Naive thymus-derived CD8-positive, alpha-beta T cell (primary cell): ENCODE measurements around the gene MARK4. TPM values are rescaled to one million over a fixed set of nuclear protein-coding genes. Genes with fewer than 3 reads are reported as not detected.
"Not testable (repeated sequence)": the region's sequence is repeated elsewhere in the genome, so short reads cannot be mapped to it uniquely, and the experiment has no call there.

ENCODE experiments used
- ATAC-seq, 2 donors: fragments of 150-1000 bp; cut with Tn5 transposase in 1 of 2; sonication (Bioruptor Pico), chemical (Tn5 transposase) in 1 of 2; 1 replicate in 1 of 2; 2 replicates in 1 of 2; pipeline ENCODE4 v1.10.0; 2021; ENCODE audit warnings: mild to moderate bottlenecking in 2 of 2, moderate library complexity in 2 of 2
- POLR2A ChIA-PET: fragments of 350-600 bp; sonication (Branson Sonifier 250); formaldehyde crosslinking; loops from one replicate; lab custom pipeline; 2021; ENCODE audit warnings: antibody characterized with exemption; lab: Charles Lee
- DNase-seq, 10 donors: peaks; one replicate each; pipeline versions ENCODE4 v3.0.0 to v3.0.0-alpha.2; 2020 to 2022
- H3K27ac Mint-ChIP-seq, 10 donors: one replicate each; pipeline ENCODE4 v1.8.0; 2020 to 2022; ENCODE audit warnings: mild to moderate bottlenecking in 10 of 10, mixed read lengths in 10 of 10, moderate library complexity in 4 of 10, inconsistent platforms in 1 of 10
- H3K27me3 Mint-ChIP-seq, 5 donors: one replicate each; pipeline ENCODE4 v1.8.0; 2021 to 2022; ENCODE audit warnings: mixed read lengths in 5 of 5
- H3K36me3 Mint-ChIP-seq, 3 donors: one replicate each; pipeline ENCODE4 v1.8.0; 2020 to 2022; ENCODE audit warnings: mixed read lengths in 3 of 3, mild to moderate bottlenecking in 2 of 3, inconsistent platforms in 1 of 3
- H3K4me1 Mint-ChIP-seq, 4 donors: one replicate each; pipeline ENCODE4 v1.8.0; 2021 to 2022; ENCODE audit warnings: mixed read lengths in 4 of 4
- H3K4me3 Mint-ChIP-seq, 10 donors: one replicate each; pipeline ENCODE4 v1.8.0; 2020 to 2022; ENCODE audit warnings: mild to moderate bottlenecking in 10 of 10, mixed read lengths in 10 of 10, moderate library complexity in 6 of 10, inconsistent platforms in 1 of 10
- H3K9me3 Mint-ChIP-seq, 9 donors: one replicate each; pipeline ENCODE4 v1.8.0; 2020 to 2022; ENCODE audit warnings: mixed read lengths in 9 of 9, mild to moderate bottlenecking in 3 of 9, inconsistent platforms in 1 of 9, moderate library complexity in 1 of 9
- polyA plus RNA-seq, 3 donors: library from polyadenylated mRNA; unstranded; fragments of 300-500 nt; fragmentation: Illumina TruSeq; gene quantifications; one replicate each; pipeline ENCODE4 v1.2.3, GENCODE V29; 2021
- total RNA-seq, 8 experiments: library from RNA in 2 of 8; stranded (reverse) in 2 of 8; gene quantifications; one replicate each; pipeline ENCODE4 v1.2.3 and lab custom pipeline; 2021 to 2026

MARK4 gene
- total and polyA plus RNA-seq, 5 experiments from 2014 or later = 0.79 to 24.9 (median 0.95) TPM

GRCh38 chr19:45263013-45263412 lies 11.9 kb downstream of the MARK4 start:
- no peaks in the 10 kb centered on the region for H3K9me3 Mint-ChIP-seq
- POLR2A ChIA-PET = no interaction called here
- DNase-seq = no peak

GRCh38 chr19:45264781-45265317 lies 13.8 kb downstream of the MARK4 start:
- Mint-ChIP-seq H3K27ac (no peak overlapping the region), H3K4me3 (no peak overlapping the region)

More at GRCh38 chr19:45263013-45263412, 11.9 kb downstream of the MARK4 start:
- H3K27me3 Mint-ChIP-seq = no peaks in the 10 kb centered on the region
- ATAC-seq = no peak
- no peak overlapping the region for H3K4me3 Mint-ChIP-seq
- H3K36me3 Mint-ChIP-seq = peaks cover 0 to 7% (median 2%) of the 10 kb centered on the region in 3 donors
- H3K27ac Mint-ChIP-seq = no peak overlapping the region
- peaks cover 0 to 8% (median 3%) of the 10 kb centered on the region in 4 donors for H3K4me1 Mint-ChIP-seq

DNA sequence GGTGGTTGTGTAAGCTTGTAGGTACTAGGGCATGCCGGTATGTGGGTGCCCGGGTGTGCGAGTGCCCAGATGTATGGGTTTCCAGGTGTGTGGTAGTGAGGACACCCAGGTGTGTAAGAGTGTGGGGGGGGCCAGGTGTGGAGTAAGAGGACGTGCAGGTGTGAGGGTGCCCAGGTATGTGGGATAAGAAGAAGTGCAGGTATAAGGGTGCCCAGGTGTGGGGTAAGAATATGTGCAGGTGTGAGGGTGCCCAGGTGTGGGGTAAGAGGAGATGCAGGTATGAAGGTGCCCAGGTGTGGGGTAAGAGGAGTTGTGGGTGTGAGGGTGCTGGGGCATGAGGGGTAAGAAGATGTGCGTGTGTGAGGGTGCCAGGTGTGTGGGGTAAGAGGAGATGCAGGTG lies 14.3 kb downstream of the MARK4 start:
- H3K4me3 Mint-ChIP-seq = no peak overlapping the region
- no peak overlapping the region for H3K27ac Mint-ChIP-seq
- DNase-seq (no peak), ATAC-seq (no peak)
- POLR2A ChIA-PET = no interaction called here
- H3K36me3 Mint-ChIP-seq = peaks cover 0 to 8% (median 4%) of the 10 kb centered on the region in 3 donors
- no peaks in the 10 kb centered on the region for H3K27me3 Mint-ChIP-seq
- no peaks in the 10 kb centered on the region for H3K9me3 Mint-ChIP-seq
- peaks cover 0 to 8% (median 3%) of the 10 kb centered on the region in 4 donors for H3K4me1 Mint-ChIP-seq

More at GRCh38 chr19:45264781-45265317, 13.8 kb downstream of the MARK4 start:
- Mint-ChIP-seq H3K9me3 (no peaks in the 10 kb centered on the region), H3K27me3 (no peaks in the 10 kb centered on the region), H3K36me3 (peaks cover 0 to 8% (median 4%) of the 10 kb centered on the region in 3 donors), H3K4me1 (peaks cover 0 to 8% (median 3%) of the 10 kb centered on the region in 4 donors)
- DNase-seq = no peak
- POLR2A ChIA-PET = no interaction called here
- ATAC-seq = no peak

- no peak for DNase-seq
- Mint-ChIP-seq H3K4me1 (peaks cover 0 to 8% (median 3%) of the 10 kb centered on the region in 4 donors), H3K36me3 (peaks cover 0 to 25% (median 4%) of the 10 kb centered on the region in 3 donors), H3K4me3 (no peak overlapping the region), H3K9me3 (no peaks in the 10 kb centered on the region), H3K27me3 (no peaks in the 10 kb centered on the region), H3K27ac (no peak overlapping the region)
- ATAC-seq = no peak
- POLR2A ChIA-PET = no interaction called here
These were observed 16.2 kb downstream of the MARK4 start for GRCh38 chr19:45267296-45267695.

- peaks cover 0 to 46% (median 6%) of the 10 kb centered on the region in 3 donors for H3K36me3 Mint-ChIP-seq
- POLR2A ChIA-PET, H3K4me1 Mint-ChIP-seq, H3K27me3 Mint-ChIP-seq, H3K4me3 Mint-ChIP-seq, ATAC-seq, H3K27ac Mint-ChIP-seq, H3K9me3 Mint-ChIP-seq, DNase-seq: not testable (repeated sequence)
These were observed 18.9 kb downstream of the MARK4 start for GRCh38 chr19:45269939-45270338.

DNA sequence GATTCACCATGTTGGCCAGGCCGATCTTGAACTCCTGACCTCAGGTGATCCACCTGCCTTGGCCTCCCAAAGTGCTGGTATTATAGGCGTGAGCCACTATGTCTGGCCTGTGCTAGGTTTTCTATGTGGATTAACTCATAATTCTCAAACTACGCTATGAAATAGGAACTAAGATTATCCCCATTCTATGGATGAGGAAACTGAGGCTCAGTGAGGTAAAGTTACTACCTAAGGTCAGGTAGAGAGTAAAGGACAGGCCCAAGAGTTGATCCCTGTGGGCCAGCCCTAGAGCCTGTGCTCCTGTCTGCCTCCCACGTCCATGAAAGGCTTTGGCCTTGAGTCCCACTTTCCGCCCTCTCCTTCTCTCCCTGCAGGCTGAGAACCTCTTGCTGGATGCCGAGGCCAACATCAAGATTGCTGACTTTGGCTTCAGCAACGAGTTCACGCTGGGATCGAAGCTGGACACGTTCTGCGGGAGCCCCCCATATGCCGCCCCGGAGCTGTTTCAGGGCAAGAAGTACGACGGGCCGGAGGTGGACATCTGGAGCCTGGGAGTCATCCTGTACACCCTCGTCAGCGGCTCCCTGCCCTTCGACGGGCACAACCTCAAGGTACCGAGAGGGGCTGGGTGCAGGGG lies 20.1 kb downstream of the MARK4 start:
- POLR2A ChIA-PET = no interaction called here
- Mint-ChIP-seq H3K27me3 (no peaks in the 10 kb centered on the region), H3K4me3 (no peak overlapping the region), H3K36me3 (peaks cover 0 to 54% (median 5%) of the 10 kb centered on the region in 3 donors), H3K9me3 (no peaks in the 10 kb centered on the region), H3K4me1 (no peaks in the 10 kb centered on the region), H3K27ac (no peak overlapping the region)
- DNase-seq (no peak), ATAC-seq (no peak)

- Mint-ChIP-seq H3K36me3 (peaks cover 0 to 57% (median 7%) of the 10 kb centered on the region in 3 donors), H3K4me3 (no peak overlapping the region), H3K27me3 (no peaks in the 10 kb centered on the region), H3K4me1 (no peaks in the 10 kb centered on the region), H3K9me3 (no peaks in the 10 kb centered on the region), H3K27ac (no peak overlapping the region)
- no peak for ATAC-seq
- POLR2A ChIA-PET = no interaction called here
- DNase-seq = no peak
These were observed 20.7 kb downstream of the MARK4 start for GRCh38 chr19:45271735-45272108.

DNA sequence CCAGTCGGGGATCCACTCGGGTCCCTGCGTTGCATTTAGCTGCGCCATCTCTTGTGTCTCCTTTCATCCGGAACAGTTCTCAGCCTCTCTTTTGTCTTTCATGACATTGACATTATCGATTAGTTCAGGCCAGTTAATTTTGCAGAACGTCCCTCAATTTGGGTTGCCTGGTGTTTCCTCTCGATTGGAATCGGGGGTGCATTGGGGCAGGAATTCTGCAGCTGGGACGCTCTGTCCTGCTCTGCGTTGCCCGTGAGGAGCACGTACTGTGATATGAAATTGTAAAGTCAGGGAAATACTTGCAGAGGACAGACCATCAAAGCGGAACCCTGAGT lies 22.4 kb downstream of the MARK4 start:
- POLR2A ChIA-PET = no interaction called here
- Mint-ChIP-seq H3K27me3 (no peaks in the 10 kb centered on the region), H3K4me1 (no peaks in the 10 kb centered on the region), H3K4me3 (no peak overlapping the region), H3K36me3 (peaks cover 0 to 70% (median 15%) of the 10 kb centered on the region in 3 donors), H3K27ac (no peak overlapping the region), H3K9me3 (no peaks in the 10 kb centered on the region)
- DNase-seq = no peak
- no peak for ATAC-seq

DNA sequence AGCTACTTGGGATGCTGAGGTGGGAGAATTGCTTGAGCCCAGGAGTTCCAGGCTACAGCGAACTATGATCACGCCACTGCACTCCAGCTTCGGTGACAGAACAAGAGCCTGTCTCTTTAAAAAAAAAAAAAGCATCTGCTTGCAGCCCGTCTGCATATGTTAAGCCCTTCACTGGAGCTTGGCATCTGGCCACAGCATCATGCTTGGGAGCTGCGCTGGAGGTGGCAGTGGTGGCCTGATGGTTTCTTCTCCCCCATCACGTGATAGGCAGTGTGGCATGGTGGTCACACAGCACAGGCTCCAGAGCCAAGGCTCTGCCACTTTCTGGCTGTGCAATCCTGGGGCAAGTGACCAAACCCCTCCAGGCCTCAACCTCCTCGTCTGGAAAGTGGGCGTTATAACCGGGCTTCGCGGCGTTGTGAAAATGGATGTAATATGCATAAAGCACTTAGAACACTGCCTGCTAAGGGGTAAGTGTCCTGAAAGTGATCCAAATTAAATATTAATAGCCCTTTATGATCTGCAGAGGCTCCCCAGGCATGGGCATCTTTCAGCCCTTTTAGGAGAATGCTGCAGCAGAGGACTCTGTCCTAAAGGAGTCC lies 24.4 kb downstream of the MARK4 start:
- Mint-ChIP-seq H3K27me3 (no peaks in the 10 kb centered on the region), H3K4me3 (no peak overlapping the region), H3K27ac (no peak overlapping the region), H3K4me1 (no peaks in the 10 kb centered on the region), H3K9me3 (no peaks in the 10 kb centered on the region), H3K36me3 (peaks cover 0 to 81% (median 19%) of the 10 kb centered on the region in 3 donors)
- no peak for ATAC-seq
- DNase-seq = no peak
- POLR2A ChIA-PET = no interaction called here

- H3K4me1 Mint-ChIP-seq = no peaks in the 10 kb centered on the region
- POLR2A ChIA-PET = no interaction called here
- ATAC-seq (no peak), DNase-seq (no peak)
- H3K9me3 Mint-ChIP-seq = no peaks in the 10 kb centered on the region
- no peak overlapping the region for H3K27ac Mint-ChIP-seq
- peaks cover 0 to 82% (median 24%) of the 10 kb centered on the region in 3 donors for H3K36me3 Mint-ChIP-seq
- H3K27me3 Mint-ChIP-seq = no peaks in the 10 kb centered on the region
- no peak overlapping the region for H3K4me3 Mint-ChIP-seq
These were observed 25.2 kb downstream of the MARK4 start for GRCh38 chr19:45276284-45276687.

GRCh38 chr19:45278087-45278486 lies 27.0 kb downstream of the MARK4 start:
- ATAC-seq (no peak), DNase-seq (no peak)
- no peaks in the 10 kb centered on the region for H3K9me3 Mint-ChIP-seq
- peaks cover under 1 to 81% (median 35%) of the 10 kb centered on the region in 3 donors for H3K36me3 Mint-ChIP-seq
- H3K4me1 Mint-ChIP-seq = no peaks in the 10 kb centered on the region
- H3K27ac Mint-ChIP-seq = peak overlapping the region in 1 of 10 donors; percentile 15
- no peaks in the 10 kb centered on the region for H3K27me3 Mint-ChIP-seq
- POLR2A ChIA-PET = no interaction called here
- no peak overlapping the region for H3K4me3 Mint-ChIP-seq

DNA sequence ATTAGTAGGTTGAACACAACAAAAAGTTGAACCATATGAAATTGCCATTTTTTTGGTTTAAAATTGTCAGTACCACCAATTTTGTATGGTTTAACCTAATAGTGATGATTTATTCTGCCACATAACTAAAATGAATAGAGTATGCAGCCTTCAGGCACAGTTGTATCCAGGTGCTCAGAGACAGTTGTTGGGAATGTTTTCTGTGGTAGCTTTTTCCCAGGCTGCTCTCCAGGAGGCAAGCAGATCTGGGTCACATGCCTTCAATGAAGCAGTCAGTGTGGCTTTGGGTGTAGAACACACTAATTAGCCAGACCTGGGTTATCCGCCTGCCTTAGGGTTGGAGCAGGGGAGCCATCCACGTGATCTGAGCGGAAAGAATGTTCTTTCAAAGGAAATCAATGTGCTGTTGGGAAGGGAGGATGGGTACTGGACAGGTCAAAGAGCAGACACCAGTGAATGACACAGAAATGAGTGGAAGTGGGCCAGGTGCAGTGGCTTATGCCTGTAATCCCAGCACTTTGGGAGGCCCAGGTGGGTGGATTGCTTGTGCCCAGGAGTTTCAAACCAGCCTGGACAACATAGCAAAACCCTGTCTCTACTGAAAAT lies 28.6 kb downstream of the MARK4 start:
- peaks cover 0 to 3% (median 0%) of the 10 kb centered on the region in 9 donors for H3K9me3 Mint-ChIP-seq
- peaks cover 5 to 81% (median 39%) of the 10 kb centered on the region in 3 donors for H3K36me3 Mint-ChIP-seq

GRCh38 chr19:45280471-45280961 lies 29.4 kb downstream of the MARK4 start:
- Mint-ChIP-seq H3K27me3 (no peaks in the 10 kb centered on the region), H3K4me3 (no peak overlapping the region), H3K27ac (no peak overlapping the region), H3K9me3 (peaks cover 0 to 3% (median 0%) of the 10 kb centered on the region in 9 donors), H3K4me1 (peaks cover 0 to 5% (median 0%) of the 10 kb centered on the region in 4 donors), H3K36me3 (peaks cover 5 to 79% (median 40%) of the 10 kb centered on the region in 3 donors)
- no peak for DNase-seq
- no peak for ATAC-seq
- POLR2A ChIA-PET = no interaction called here

More for the DNA sequence above, 28.6 kb downstream of the MARK4 start:
- DNase-seq (no peak), ATAC-seq (no peak)
- Mint-ChIP-seq H3K27me3 (no peaks in the 10 kb centered on the region), H3K27ac (no peak overlapping the region), H3K4me1 (peaks cover 0 to 5% (median 0%) of the 10 kb centered on the region in 4 donors), H3K4me3 (no peak overlapping the region)
- POLR2A ChIA-PET = no interaction called here
